D341Med (cell line): Measurements from ENCODE around the gene CERT1.

ENCODE experiments used
- DNase-seq: peaks from one replicate; pipeline ENCODE4 v3.0.0; 2012; ENCODE audit warnings: low spot score

The CERT1 gene

DNA sequence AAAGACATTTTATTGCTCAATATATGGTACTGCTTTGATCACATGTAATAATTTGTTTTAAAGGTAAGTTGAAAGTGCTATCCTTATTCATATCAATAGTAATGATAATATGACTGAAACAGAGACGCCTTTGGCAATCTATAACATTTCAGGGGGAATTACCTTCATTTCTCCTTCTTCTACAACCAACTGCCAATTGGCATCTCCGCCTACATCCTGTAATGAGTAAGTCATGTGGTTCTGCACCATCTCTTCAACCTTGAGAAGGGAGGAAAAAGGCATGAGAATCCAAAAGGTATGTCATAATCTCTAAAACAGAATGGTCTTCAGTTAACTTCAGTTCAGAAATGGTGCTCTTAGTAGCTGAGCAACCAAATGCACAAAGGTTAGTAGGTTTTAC is 122.0 kb downstream of the CERT1 start:
- no peak for DNase-seq

DNA sequence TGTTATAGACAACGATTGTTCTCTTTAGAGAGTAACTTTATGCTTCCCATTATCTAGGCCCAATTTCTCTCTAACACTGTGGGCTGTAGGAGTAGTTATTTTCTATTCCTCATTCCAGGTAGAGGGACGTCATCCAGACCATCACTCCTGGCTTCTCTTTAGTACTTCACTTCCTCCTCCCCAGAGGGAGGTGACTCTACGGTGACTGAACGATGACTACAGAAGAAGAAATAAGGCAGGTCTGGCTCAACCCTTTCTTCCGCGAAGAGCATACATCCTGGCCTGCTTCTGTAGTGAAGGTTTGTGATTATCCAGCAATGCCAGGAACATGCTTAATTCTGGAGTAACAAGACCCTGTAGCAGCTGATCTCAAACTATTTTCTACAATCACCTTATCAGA is 123.6 kb downstream of the CERT1 start:
- DNase-seq = no peak

- no peak for DNase-seq
Measured at GRCh38 chr5:75384218-75384617, 127.2 kb downstream of the CERT1 start.

DNA sequence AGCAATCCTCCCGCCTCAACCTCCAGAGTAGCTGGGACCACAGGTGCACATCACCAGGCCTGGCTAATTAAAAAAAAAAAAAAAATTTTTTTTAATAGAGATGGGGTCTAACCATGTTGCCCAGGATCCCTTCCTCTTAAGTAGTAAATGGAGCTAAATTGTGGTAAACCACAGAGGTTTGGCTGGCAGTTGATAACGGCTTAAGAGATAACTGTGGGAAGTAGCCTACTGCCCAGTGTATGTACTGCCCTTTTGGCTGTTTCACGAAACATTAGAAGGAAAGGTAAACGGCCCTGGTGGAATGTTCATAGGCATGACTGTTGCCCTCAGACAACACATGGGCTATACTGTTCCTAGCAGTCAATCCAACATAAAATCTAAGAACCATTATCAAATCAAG is 130.0 kb downstream of the CERT1 start:
- no peak for DNase-seq

DNA sequence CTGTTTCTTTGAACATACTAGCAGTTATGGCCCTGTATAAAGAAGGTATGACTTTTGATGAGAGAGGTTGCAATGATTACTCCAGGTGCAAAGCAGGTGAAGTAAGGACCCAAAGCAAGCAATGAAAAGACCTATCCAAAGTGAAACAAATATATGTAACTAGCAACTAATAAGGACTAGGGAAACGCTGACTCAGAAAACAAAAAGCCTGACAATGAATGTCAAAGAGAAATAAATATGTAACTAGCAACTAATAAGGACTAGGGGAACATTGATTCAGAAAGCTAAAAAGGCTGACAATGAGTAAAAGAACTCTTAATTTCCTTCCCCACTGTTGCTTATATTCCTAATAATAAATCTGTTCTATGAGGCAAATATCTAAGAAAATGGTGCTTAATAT is 131.3 kb downstream of the CERT1 start:
- DNase-seq = no peak

DNA sequence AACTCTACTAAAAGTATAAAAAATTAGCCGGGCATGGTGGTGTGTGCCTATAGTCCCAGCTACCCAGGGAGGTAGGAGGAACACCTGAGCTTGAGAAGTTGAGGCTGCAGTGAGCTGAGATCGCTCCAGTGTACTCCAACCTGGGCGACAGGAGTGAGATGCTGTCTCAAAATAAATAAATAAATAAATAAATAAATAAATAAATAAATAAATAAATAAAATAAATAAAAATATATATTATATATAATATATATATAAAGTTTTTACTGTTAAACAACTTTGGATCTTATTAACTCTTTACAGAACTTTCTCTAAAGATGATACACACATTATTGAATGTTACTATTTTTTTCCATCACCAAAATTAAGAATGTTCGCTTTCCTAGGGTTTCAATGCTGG is 136.0 kb downstream of the CERT1 start:
- no peak for DNase-seq

DNA sequence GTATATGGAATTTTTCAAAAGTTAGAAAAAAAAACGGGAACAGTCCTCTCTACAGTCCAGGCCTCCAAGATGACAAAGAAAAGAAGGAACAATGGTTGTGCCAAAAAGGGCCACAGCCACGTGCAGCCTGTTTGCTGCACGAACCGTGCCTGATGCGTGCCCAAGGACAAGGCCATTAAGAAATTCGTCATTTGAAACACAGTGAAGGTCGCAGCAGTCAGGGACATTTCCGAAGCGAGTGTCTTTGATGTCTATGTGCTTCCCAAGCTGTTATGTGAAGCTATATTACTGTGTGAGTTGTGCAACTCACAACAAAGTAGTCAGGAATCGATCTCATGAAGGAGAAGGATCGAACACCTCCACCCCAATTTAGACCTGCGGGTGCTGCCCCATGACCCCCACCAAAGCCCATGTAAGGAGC is 137.0 kb downstream of the CERT1 start:
- no peak for DNase-seq

GRCh38 chr5:75373862-75374261 is 137.6 kb downstream of the CERT1 start:
- DNase-seq = no peak

DNA sequence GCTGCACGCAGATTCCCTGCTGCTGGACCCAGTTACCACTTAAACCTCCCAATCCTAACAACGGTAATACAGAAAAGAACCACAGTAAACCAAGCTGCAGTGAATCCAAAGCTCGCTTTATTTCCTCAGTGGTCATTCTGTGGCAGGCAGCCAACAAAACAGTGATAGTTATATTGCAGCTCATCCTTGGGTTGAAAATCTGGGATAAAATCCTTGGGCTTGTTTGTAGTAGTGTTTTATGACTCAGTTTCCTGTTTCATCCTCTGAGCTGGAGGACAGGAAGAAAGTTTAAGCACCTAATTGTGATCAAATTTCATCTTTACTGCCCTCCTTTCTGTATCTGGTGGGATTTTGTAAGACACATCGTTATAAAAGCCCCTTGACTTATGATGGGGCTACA is 143.0 kb downstream of the CERT1 start:
- DNase-seq = no peak

DNA sequence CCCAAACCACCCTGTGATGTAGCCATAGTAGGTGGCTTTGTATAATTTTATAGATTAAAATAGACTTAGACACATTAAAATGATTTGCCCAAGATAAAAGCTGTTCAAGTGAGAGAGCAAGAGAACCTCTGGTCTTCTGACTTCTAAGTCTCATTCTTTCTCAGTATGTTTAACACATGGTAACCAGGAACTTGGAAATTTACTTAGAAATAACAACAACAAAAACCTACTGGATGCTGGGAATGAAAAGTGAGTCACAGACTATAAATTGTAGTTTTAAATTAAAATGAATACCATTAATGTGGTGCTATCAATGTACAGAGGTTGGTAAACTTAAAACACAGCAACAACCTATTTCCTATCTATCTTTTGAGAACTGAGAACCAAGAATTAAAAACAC is 144.0 kb downstream of the CERT1 start:
- DNase-seq = no peak

DNA sequence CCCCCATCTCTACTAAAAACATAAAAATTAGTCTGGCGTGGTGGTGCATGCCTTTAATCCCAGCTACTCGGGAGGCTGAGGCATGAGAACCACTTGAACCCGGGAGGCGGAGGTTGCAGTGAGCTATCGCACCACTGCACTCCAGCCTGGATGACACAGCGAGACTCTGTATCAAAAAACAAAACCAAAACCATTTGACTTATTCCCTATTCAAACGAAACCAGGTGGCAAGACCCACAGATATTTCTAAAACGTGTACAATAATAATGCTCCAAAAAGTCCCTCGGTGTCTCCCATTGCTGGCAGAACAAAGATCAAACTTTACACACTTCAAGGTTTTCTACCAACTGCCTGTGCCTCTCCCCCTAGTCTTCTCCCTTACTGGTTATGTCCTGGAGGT is 144.6 kb downstream of the CERT1 start:
- no peak for DNase-seq

DNA sequence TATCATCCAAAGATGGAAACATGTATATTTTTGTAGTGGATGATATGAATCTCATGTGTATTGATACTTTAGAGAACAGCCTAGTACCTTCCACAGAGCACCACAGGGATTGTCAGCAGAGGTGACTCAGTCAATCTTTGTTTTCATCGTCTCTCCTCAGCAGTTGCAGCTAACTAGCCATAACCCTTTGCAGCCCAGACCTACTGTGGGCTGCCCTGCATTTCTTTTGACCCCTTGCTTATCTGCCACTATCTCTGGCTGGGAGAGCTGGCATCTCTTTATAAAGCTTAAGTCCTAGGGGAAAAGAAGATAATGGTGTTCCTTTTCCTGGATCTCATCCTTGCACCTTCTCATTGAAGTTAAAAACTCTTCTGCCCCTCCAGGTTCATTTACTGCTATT is 145.7 kb downstream of the CERT1 start:
- DNase-seq = no peak

- no peak for DNase-seq
Measured at GRCh38 chr5:75364571-75365280, 146.7 kb downstream of the CERT1 start.

GRCh38 chr5:75363726-75364495 is 147.5 kb downstream of the CERT1 start:
- DNase-seq = peak; percentile 38

DNA sequence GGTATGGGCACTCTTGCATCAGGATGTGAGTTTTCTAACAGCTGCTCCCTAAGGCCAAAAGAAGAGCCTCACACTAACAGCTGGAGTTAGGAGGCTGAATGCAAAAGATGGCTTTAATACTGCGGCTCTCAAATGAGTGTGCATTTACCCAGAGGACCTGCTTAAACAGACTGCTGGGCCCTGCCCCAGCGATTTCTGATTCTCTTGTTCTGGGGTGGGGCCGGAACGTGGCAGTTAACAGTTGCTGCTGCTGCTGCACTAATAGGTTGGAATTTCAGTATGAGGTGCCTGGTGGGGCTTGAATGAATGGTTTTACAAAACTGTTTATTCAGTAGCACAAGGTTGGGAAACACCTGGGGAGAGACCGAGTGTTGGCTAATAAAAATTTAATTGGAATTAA is 148.3 kb downstream of the CERT1 start:
- no peak for DNase-seq

DNA sequence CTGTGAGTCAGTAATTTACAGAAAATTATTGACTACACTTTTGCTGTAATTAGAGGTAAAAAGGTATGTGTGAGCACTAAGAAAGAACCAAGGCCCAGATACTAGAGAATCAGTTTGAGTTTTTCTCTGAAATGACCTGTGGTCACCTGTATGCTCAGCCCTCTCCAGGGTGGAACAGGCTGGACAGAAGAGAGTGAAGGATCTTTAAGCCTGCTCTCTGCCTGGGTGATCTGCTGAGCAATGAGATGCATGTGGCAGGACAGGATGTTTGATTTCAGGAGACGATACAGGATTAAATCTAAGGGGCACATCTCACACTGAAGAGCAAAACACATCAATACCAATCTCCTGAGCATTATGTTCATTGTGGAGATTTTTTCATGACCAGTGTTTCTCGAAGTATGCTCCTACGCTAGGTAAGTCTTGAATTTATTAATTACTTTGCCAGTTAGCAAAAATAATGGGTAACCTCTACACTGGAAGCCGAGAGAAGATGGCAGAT is 148.9 kb downstream of the CERT1 start:
- DNase-seq = no peak

GRCh38 chr5:75361310-75361709 is 150.1 kb downstream of the CERT1 start:
- DNase-seq = no peak

DNA sequence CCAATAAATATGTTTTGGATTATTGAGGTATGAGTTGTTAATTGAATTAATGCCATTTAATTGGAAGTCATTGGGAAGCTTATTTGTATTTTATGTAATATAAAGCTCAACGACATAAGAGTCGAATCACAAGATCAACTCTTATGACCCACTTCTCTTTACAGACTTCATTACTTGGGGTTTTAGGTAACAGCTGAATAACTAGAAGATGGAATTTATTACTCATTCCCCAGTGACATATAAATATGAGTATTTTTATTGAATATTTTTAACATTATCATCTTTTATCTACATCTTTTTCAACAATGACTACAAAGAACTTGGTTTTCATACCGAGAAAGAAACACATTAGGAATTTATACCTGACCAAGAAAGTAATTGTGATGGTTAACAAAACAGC is 153.3 kb downstream of the CERT1 start:
- DNase-seq = no peak

GRCh38 chr5:75356719-75357118 is 154.7 kb downstream of the CERT1 start:
- DNase-seq = no peak

DNA sequence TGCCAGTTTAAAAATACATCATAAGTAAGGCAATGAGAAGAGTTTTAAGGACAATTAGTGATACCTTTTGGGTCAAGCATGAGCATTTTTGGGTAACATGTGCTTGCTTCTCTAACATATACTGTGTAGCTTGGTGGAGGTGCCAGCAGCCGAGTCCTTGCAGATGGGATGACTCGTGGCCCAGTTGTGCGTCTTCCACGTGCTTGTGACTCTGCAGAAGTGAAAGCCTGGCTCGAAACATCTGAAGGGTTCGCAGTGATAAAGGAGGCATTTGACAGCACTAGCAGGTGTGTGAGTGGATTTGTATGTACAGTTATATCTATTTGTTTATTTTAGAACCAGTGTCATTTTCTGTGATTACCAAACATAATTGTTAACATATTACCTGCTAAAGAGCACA is 156.2 kb downstream of the CERT1 start:
- DNase-seq = no peak

- no peak for DNase-seq
Measured at GRCh38 chr5:75351139-75351926, 160.1 kb downstream of the CERT1 start.

- DNase-seq = no peak
Measured at GRCh38 chr5:75349663-75350062, 161.8 kb downstream of the CERT1 start.

DNA sequence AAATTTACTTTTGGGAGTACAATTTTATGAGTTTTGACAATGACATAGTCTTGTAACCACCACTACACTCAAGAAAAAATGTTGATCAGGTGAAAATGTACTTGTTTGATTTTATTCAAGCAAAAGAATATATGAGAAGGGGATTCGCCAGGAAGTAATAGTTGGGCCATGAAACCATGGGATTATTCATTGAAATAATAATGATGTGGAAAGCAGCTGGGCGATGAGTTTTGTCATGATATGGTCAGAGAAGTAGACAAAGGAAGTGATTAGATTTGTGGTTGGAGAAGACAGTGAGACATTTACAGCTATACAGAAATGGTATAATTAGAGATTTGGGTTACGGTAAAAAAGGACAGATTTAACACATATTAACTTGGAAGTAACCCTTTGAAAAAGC is 163.2 kb downstream of the CERT1 start:
- no peak for DNase-seq
